ENCODE measurements around the gene IDUA.

DNA sequence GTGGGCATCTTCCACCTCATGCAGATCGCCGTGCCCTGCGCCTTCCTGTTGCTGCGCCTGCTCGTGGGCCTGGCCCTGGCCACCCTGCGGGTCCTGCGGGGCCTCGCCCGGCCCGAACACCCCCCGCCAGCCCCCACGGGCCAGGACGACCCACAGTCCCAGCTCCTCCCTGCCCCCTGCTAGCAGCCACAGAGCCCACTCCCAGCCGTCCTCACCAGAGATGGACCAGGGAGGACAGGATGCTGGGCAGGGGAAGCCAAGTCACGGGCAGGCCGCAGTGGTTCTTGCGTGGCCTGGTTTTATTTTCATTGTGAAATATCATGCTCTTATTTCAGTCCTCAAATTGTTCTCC is 28.6 kb upstream of the IDUA start:
- TF ChIP-seq ZNF274 (IDR thresholded peaks at IDR 0.05; ENCODE audit: low read depth, low read length) (no peak), SUZ12 (IDR thresholded peaks at IDR 0.05; ENCODE audit: extremely low read depth, insufficient read depth, insufficient read length) (no peak)

Data from NT2/D1 (cell line).